ENCODE measurements around the gene PHYH.

Gene PHYH

DNA sequence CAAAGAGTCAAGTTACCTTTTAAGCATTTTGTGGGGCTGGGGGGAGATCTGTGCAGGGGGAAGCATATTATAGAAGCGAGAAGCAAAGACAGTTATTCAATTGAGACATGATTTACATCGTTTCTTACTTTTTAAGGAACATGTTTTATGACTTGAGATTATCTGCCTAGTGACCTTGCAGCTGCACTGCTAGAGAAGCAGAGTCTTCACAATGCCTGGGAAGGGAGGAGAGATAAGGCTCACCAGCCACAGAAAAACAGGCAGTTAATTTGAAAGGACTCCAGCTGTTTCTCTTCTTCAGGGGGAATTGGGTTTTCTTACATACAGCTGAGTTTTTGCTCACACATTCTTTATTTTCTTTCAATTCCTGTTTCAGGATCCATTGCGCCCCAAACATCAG, 31.0 kb downstream of the PHYH start:
- no peaks in the 10 kb centered on the region for H3K27me3 ChIP-seq (ENCODE audit: insufficient read depth, low read length, poor library complexity, severe bottlenecking)
- H3F3A ChIP-seq (ENCODE audit: low read depth): no peaks in the 10 kb centered on the region
- H3K4me1 ChIP-seq (ENCODE audit: insufficient read depth, low read length, poor library complexity, severe bottlenecking): peaks cover 5% of the 10 kb centered on the region
- no peak overlapping the region for H3K4me3 ChIP-seq (ENCODE audit: low read length, poor library complexity, severe bottlenecking)
- TF ChIP-seq CTCF (conservative IDR thresholded peaks at IDR 0.05; ENCODE audit: low read length): no peak
- no peak for TF ChIP-seq EZH2phosphoT487 (IDR thresholded peaks at IDR 0.05; ENCODE audit: borderline replicate concordance)
- H3K9me3 ChIP-seq (ENCODE audit: insufficient read depth, low read depth, low read length): no peaks in the 10 kb centered on the region
- H4K20me1 ChIP-seq (ENCODE audit: insufficient read depth, low read length, poor library complexity, severe bottlenecking): no peaks in the 10 kb centered on the region
- no peaks in the 10 kb centered on the region for H3K79me2 ChIP-seq (ENCODE audit: insufficient read depth, low read length)
- H3K9ac ChIP-seq (ENCODE audit: low read depth, low read length, poor library complexity, severe bottlenecking): no peak overlapping the region
- H3K36me3 ChIP-seq (ENCODE audit: insufficient read depth, low read length): no peaks in the 10 kb centered on the region
- no peak overlapping the region for H2AFZ ChIP-seq (ENCODE audit: low read length)
- no peak overlapping the region for H3K4me2 ChIP-seq (ENCODE audit: low read depth, low read length, poor library complexity, severe bottlenecking)
- H3K9me2 ChIP-seq (replicated peaks; ENCODE audit: low read depth, low read length): no peaks in the 10 kb centered on the region

DNA sequence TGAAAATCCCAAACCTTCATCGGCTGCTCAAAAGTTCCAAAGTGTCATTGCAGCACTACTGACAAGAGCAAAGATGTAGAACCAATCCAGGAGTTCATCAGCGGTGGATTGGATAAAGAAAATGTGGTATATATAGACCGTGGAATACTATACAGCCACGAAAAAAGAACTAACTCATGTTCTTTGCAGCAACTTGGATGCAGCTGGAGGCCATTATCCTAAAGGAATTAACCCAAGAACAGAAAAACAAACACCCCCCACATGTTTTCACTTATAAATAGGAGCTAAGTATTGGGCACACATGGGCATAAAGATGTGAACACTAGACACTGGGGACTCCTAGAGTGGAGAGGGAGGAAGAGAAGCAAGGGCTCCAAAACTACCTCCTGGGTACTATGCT, 31.6 kb downstream of the PHYH start:
- peaks cover 5% of the 10 kb centered on the region for H3K4me1 ChIP-seq (ENCODE audit: insufficient read depth, low read length, poor library complexity, severe bottlenecking)
- no peak overlapping the region for H3K4me2 ChIP-seq (ENCODE audit: low read depth, low read length, poor library complexity, severe bottlenecking)

GRCh38 chr10:13263591-13263990, 36.3 kb downstream of the PHYH start:
- no peak overlapping the region for H3K4me2 ChIP-seq (ENCODE audit: low read depth, low read length, poor library complexity, severe bottlenecking)
- no peak overlapping the region for H2AFZ ChIP-seq (ENCODE audit: low read length)
- no peaks in the 10 kb centered on the region for H3F3A ChIP-seq (ENCODE audit: low read depth)
- H3K4me1 ChIP-seq (ENCODE audit: insufficient read depth, low read length, poor library complexity, severe bottlenecking): no peaks in the 10 kb centered on the region
- H3K27me3 ChIP-seq (ENCODE audit: insufficient read depth, low read length, poor library complexity, severe bottlenecking): no peaks in the 10 kb centered on the region
- no peak overlapping the region for H3K4me3 ChIP-seq (ENCODE audit: low read length, poor library complexity, severe bottlenecking)
- no peak for TF ChIP-seq EZH2phosphoT487 (IDR thresholded peaks at IDR 0.05; ENCODE audit: borderline replicate concordance)
- no peak for TF ChIP-seq CTCF (conservative IDR thresholded peaks at IDR 0.05; ENCODE audit: low read length)
- no peaks in the 10 kb centered on the region for H3K79me2 ChIP-seq (ENCODE audit: insufficient read depth, low read length)
- no peak overlapping the region for H3K9ac ChIP-seq (ENCODE audit: low read depth, low read length, poor library complexity, severe bottlenecking)
- H3K9me3 ChIP-seq (ENCODE audit: insufficient read depth, low read depth, low read length): no peaks in the 10 kb centered on the region
- no peaks in the 10 kb centered on the region for H4K20me1 ChIP-seq (ENCODE audit: insufficient read depth, low read length, poor library complexity, severe bottlenecking)
- no peaks in the 10 kb centered on the region for H3K9me2 ChIP-seq (replicated peaks; ENCODE audit: low read depth, low read length)
- H3K36me3 ChIP-seq (ENCODE audit: insufficient read depth, low read length): no peaks in the 10 kb centered on the region

More for the DNA sequence above, 31.6 kb downstream of the PHYH start:
- H4K20me1 ChIP-seq (ENCODE audit: insufficient read depth, low read length, poor library complexity, severe bottlenecking): no peaks in the 10 kb centered on the region
- H3K36me3 ChIP-seq (ENCODE audit: insufficient read depth, low read length): no peaks in the 10 kb centered on the region
- H3K27me3 ChIP-seq (ENCODE audit: insufficient read depth, low read length, poor library complexity, severe bottlenecking): no peaks in the 10 kb centered on the region
- H3K9me3 ChIP-seq (ENCODE audit: insufficient read depth, low read depth, low read length): no peaks in the 10 kb centered on the region
- TF ChIP-seq EZH2phosphoT487 (IDR thresholded peaks at IDR 0.05; ENCODE audit: borderline replicate concordance) (no peak), CTCF (conservative IDR thresholded peaks at IDR 0.05; ENCODE audit: low read length) (no peak)
- no peak overlapping the region for H3K4me3 ChIP-seq (ENCODE audit: low read length, poor library complexity, severe bottlenecking)
- H3K79me2 ChIP-seq (ENCODE audit: insufficient read depth, low read length): no peaks in the 10 kb centered on the region
- no peaks in the 10 kb centered on the region for H3F3A ChIP-seq (ENCODE audit: low read depth)
- H3K9me2 ChIP-seq (replicated peaks; ENCODE audit: low read depth, low read length): no peaks in the 10 kb centered on the region
- no peak overlapping the region for H2AFZ ChIP-seq (ENCODE audit: low read length)
- no peak overlapping the region for H3K9ac ChIP-seq (ENCODE audit: low read depth, low read length, poor library complexity, severe bottlenecking)
